Cardiac muscle cell (in vitro differentiated cells and primary cell): Measurements from ENCODE around the gene USP4. TPM values are rescaled to one million over a fixed set of nuclear protein-coding genes. Genes with fewer than 3 reads are reported as not detected.
A peak's percentile ranks its signal among the peaks of the same experiment; 100 is the strongest.
"Not testable (repeated sequence)": the region's sequence is repeated elsewhere in the genome, so short reads cannot be mapped to it uniquely, and the experiment has no call there.

Experiments
- DNase-seq, 2 donors: peaks; one replicate each; pipeline versions ENCODE4 v3.0.0 to v3.0.0-alpha.2; 2010 to 2017; ENCODE audit warnings: low read depth in 1 of 2, low spot score in 1 of 2
- H3K27ac ChIP-seq: fragments of 200-600 bp; sonication (generic); 2 replicates; pipeline ENCODE4 v1.5.1; 2016
- H3K27me3 ChIP-seq: fragments of 200-600 bp; sonication (generic); 2 replicates; pipeline ENCODE4 v1.6.0; 2016; ENCODE audit warnings: control low read depth
- H3K36me3 ChIP-seq: fragments of 200-600 bp; sonication (generic); 2 replicates; pipeline ENCODE4 v1.5.1; 2016; ENCODE audit warnings: control low read depth
- H3K4me1 ChIP-seq: fragments of 200-600 bp; sonication (generic); 2 replicates; pipeline ENCODE4 v1.8.1; 2017; ENCODE audit warnings: low read depth, mild to moderate bottlenecking, mixed run types
- H3K4me3 ChIP-seq: fragments of 200-600 bp; sonication (generic); 2 replicates; pipeline ENCODE4 v1.5.1; 2016; ENCODE audit warnings: mild to moderate bottlenecking
- H3K9me3 ChIP-seq: fragments of 200-600 bp; sonication (generic); 2 replicates; pipeline ENCODE4 v1.5.1; 2017; ENCODE audit warnings: low read depth, mild to moderate bottlenecking, control low read depth
- CTCF ChIP-seq: IDR thresholded peaks from 2 replicates; pipeline ENCODE4 v1.5.1; 2012; ENCODE audit warnings: low read depth, mild to moderate bottlenecking, low read length
- polyA plus RNA-seq: library from polyadenylated mRNA; unstranded; fragments of >200 nt; fragmentation: Nextera tagmentation; extraction: Ambion mirVana; gene quantifications from 2 replicates; pipeline ENCODE4 v1.2.1, GENCODE V29; 2016
- total RNA-seq: library from RNA; depleted of rRNA; stranded (reverse); fragments of >200 nt; gene quantifications from 2 replicates; pipeline ENCODE4 v1.2.3, GENCODE V29; 2016

USP4 gene
- total and polyA plus RNA-seq, 2 experiments from 2014 or later, result 22.7 to 30.1 TPM

- TF ChIP-seq CTCF, result no peak
- no peaks in the 10 kb centered on the region for H3K9me3 ChIP-seq
- H3K4me3 ChIP-seq, result no peak overlapping the region
- no peak overlapping the region for H3K27ac ChIP-seq
- no peaks in the 10 kb centered on the region for H3K36me3 ChIP-seq
- peaks cover 13% of the 10 kb centered on the region for H3K4me1 ChIP-seq
- no peak for DNase-seq
- no peaks in the 10 kb centered on the region for H3K27me3 ChIP-seq
Measured at GRCh38 chr3:49352890-49353421, 13.1 kb upstream of the USP4 start.

GRCh38 chr3:49352281-49352680 is 12.4 kb upstream of the USP4 start:
- DNase-seq, result no peak
- Histone ChIP-seq H3K27me3 (no peaks in the 10 kb centered on the region), H3K4me1 (peaks cover 13% of the 10 kb centered on the region), H3K4me3 (no peak overlapping the region), H3K27ac (no peak overlapping the region), H3K9me3 (no peaks in the 10 kb centered on the region), H3K36me3 (no peaks in the 10 kb centered on the region)
- TF ChIP-seq CTCF, result no peak

- no peaks in the 10 kb centered on the region for H3K9me3 ChIP-seq
- peak in 1 of 2 donors; percentile 73 for DNase-seq
- no peak overlapping the region for H3K4me3 ChIP-seq
- peaks cover 13% of the 10 kb centered on the region for H3K4me1 ChIP-seq
- H3K27me3 ChIP-seq, result no peaks in the 10 kb centered on the region
- no peaks in the 10 kb centered on the region for H3K36me3 ChIP-seq
- TF ChIP-seq CTCF, result no peak
- H3K27ac ChIP-seq, result no peak overlapping the region
Measured at GRCh38 chr3:49351521-49352011, 11.7 kb upstream of the USP4 start.

GRCh38 chr3:49349348-49350114 is 9.7 kb upstream of the USP4 start:
- H3K9me3 ChIP-seq, result no peaks in the 10 kb centered on the region
- no peak for TF ChIP-seq CTCF

GRCh38 chr3:49348361-49348760 is 8.5 kb upstream of the USP4 start:
- H3K4me3 ChIP-seq, H3K27me3 ChIP-seq, DNase-seq, H3K36me3 ChIP-seq, H3K9me3 ChIP-seq, H3K27ac ChIP-seq: not testable (repeated sequence)
- H3K4me1 ChIP-seq, result peaks cover 13% of the 10 kb centered on the region

More at GRCh38 chr3:49349348-49350114, 9.7 kb upstream of the USP4 start:
- DNase-seq, result no peak
- Histone ChIP-seq H3K4me1 (peaks cover 13% of the 10 kb centered on the region), H3K27ac (peak overlapping the region; percentile 68), H3K4me3 (no peak overlapping the region), H3K27me3 (no peaks in the 10 kb centered on the region), H3K36me3 (no peaks in the 10 kb centered on the region)

GRCh38 chr3:49346797-49347251 is 7.0 kb upstream of the USP4 start:
- DNase-seq, result no peak
- H3K27ac ChIP-seq, result no peak overlapping the region
- H3K4me1 ChIP-seq, result peaks cover 13% of the 10 kb centered on the region
- H3K27me3 ChIP-seq, result no peaks in the 10 kb centered on the region
- no peak overlapping the region for H3K4me3 ChIP-seq
- no peaks in the 10 kb centered on the region for H3K9me3 ChIP-seq
- no peak for TF ChIP-seq CTCF
- H3K36me3 ChIP-seq, result no peaks in the 10 kb centered on the region
